Pancreas (tissue), 10 donors: ENCODE measurements around the gene ACTN3. TPM values are rescaled to one million over a fixed set of nuclear protein-coding genes. Genes with fewer than 3 reads are reported as not detected.

Experiments
- ATAC-seq, 4 donors: fragments of 200-7000 bp; cut with Tn5 transposase; one replicate each; pipeline versions ENCODE4 v1.8.0 to v1.9.1; 2020; ENCODE audit warnings: mild to moderate bottlenecking in 4 of 4, moderate library complexity in 4 of 4
- DNase-seq, 6 donors: peaks; one replicate each; pipeline ENCODE4 v3.0.0-alpha.2; 2020
- FAIRE-seq: peaks from 2 replicates; lab custom pipeline; 2012; peaks lifted over from hg19 to GRCh38; lab: Jason Lieb, UNC
- H3K27ac ChIP-seq, 4 donors: fragments of 200-600 bp; sonication (generic); 1 replicate in 3 of 4; 2 replicates in 1 of 4; pipeline versions ENCODE4 v1.5.0 to v1.8.0; 2020
- H3K27me3 ChIP-seq, 4 donors: fragments of 200-600 bp; one replicate each; pipeline ENCODE4 v1.8.0; 2021
- H3K36me3 ChIP-seq, 3 donors: fragments of 200-600 bp; sonication (generic) in 1 of 3; one replicate each; pipeline versions ENCODE4 v1.5.0 to v1.8.0; 2020 to 2021
- H3K4me1 ChIP-seq, 3 donors: fragments of 200-600 bp; one replicate each; pipeline ENCODE4 v1.8.0; 2021
- H3K4me3 ChIP-seq, 4 donors: fragments of 200-600 bp; sonication (generic) in 2 of 4; one replicate each; pipeline versions ENCODE4 v1.5.0 to v1.8.0; 2020 to 2021
- H3K9me3 ChIP-seq, 4 donors: fragments of 200-600 bp; one replicate each; pipeline ENCODE4 v1.8.0; 2021
- WGBS, 2 donors: extraction: QIAGEN DNeasy Blood & Tissue Kit; methylation state at CpG; one replicate each; pipeline ENCODE4 v1.1.7; 2013; 5-methylcytosine and 5-hydroxymethylcytosine counted together
- intact Hi-C, 3 donors: fragments of 100-400 bp; cut with DNase I; formaldehyde crosslinking; loops; one replicate each; pipeline versions ENCODE4 v1.11.1 to v1.14.2; 2022
- polyA plus RNA-seq, 2 donors: library from polyadenylated mRNA; stranded (reverse); fragments of 200-250 nt; gene quantifications; one replicate each; pipeline ENCODE4 v1.2.3, GENCODE V29; 2013
- total RNA-seq, 6 donors: library from RNA; stranded (reverse); fragmentation: NEBNext Ultra II Directional in 4 of 6; extraction: Animal tissue kit (Norgen Biotek cat#: 25700) in 4 of 6; gene quantifications; one replicate each; pipeline versions ENCODE4 v1.2.1 to v1.2.4, GENCODE V29; 2021 to 2023
- TF ChIP-seq, protein P1 (sequence below), 4 donors: fragments of 200-600 bp; sonication (generic) in 3 of 4; IDR thresholded peaks; one replicate each; pipeline versions ENCODE4 v1.5.0 to v1.8.0; 2021; ENCODE audit warnings: antibody characterized with exemption in 4 of 4
- donor health status: healthy with polysubstance abuse.
- donor health status: DM: no; HTN: no; CAD: no; lungs with moderate emphysema.
- donor health status: DM: no; HTN: no; CAD: no.
- donor health status: control.
- donor health status: control.
- donor health status: Bipolar disorder and iron deficiency.
- donor health status: DM: yes; HTN: yes; CAD: no.
- donor health status: DM: no; HTN: no; CAD: no.
- donor health status: DM: no; HTN: no; CAD: no.
- donor health status: DM: yes; HTN: yes; CAD: no.

Gene ACTN3
- total and polyA plus RNA-seq, 8 donors: 0.05 to 0.15 TPM; not detected in 6

DNA sequence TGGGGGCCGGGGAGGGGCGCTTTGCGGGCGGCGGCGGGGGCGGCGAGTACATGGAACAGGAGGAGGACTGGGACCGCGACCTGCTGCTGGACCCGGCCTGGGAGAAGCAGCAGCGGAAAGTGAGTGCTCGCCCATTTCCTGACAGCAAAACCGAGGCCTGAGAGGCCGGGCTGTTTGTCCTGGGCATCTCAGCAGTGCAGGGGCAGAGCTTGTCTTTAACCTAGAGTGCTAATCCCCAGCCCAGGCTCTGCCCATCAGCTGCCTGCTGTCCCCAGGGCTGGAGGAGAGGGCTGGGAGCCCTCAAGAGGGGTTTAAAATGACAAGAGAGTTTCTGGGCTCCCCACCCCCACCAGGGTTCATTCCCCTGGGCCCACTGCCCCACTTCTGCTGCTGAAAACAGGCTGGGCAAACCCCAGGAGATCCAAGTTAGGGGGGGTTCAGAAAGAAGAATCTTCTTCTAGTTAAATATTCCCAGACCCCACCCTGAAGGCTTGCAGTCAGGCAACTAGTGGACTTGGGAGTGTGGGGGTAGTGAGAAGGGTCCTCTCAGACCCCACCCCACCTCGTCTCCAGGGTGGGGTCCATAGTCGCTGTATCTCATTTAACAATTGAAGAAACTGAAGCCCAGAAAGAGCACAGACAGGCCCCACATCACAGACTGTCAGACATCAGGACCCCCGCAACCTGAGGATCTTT, 411 bp downstream of the ACTN3 start:
- no peak for FAIRE-seq

GRCh38 chr11:66547662-66548009, 933 bp downstream of the ACTN3 start:
- ATAC-seq (no peak), DNase-seq (peak in 1 of 6 donors; percentile 35), FAIRE-seq (no peak)
- Histone ChIP-seq H3K4me1 (peaks cover 0 to 15% (median 0%) of the 10 kb centered on the region in 3 donors), H3K9me3 (no peaks in the 10 kb centered on the region), H3K36me3 (no peaks in the 10 kb centered on the region), H3K27ac (no peak overlapping the region), H3K27me3 (no peaks in the 10 kb centered on the region), H3K4me3 (no peak overlapping the region)
- WGBS, 2 donors: 51% methylated on average over 5 of the region's 5 CpGs
- TF ChIP-seq, protein P1, sequence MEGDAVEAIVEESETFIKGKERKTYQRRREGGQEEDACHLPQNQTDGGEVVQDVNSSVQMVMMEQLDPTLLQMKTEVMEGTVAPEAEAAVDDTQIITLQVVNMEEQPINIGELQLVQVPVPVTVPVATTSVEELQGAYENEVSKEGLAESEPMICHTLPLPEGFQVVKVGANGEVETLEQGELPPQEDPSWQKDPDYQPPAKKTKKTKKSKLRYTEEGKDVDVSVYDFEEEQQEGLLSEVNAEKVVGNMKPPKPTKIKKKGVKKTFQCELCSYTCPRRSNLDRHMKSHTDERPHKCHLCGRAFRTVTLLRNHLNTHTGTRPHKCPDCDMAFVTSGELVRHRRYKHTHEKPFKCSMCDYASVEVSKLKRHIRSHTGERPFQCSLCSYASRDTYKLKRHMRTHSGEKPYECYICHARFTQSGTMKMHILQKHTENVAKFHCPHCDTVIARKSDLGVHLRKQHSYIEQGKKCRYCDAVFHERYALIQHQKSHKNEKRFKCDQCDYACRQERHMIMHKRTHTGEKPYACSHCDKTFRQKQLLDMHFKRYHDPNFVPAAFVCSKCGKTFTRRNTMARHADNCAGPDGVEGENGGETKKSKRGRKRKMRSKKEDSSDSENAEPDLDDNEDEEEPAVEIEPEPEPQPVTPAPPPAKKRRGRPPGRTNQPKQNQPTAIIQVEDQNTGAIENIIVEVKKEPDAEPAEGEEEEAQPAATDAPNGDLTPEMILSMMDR (IDR thresholded peaks at IDR 0.05): no peak
- intact Hi-C loops: no loop called here

More for the DNA sequence above, 411 bp downstream of the ACTN3 start:
- ATAC-seq (no peak), DNase-seq (no peak)
- no peaks in the 10 kb centered on the region for H3K36me3 ChIP-seq
- WGBS, 2 donors: 51 to 56% methylated on average over 18 of the region's 18 CpGs
- TF ChIP-seq, protein P1 (IDR thresholded peaks at IDR 0.05): no peak
- H3K4me1 ChIP-seq: peaks cover 0 to 15% (median 0%) of the 10 kb centered on the region in 3 donors
- H3K27ac ChIP-seq: no peak overlapping the region
- no peaks in the 10 kb centered on the region for H3K9me3 ChIP-seq
- H3K4me3 ChIP-seq: peak overlapping the region in 1 of 4 donors; percentile 88
- no peaks in the 10 kb centered on the region for H3K27me3 ChIP-seq
- intact Hi-C loops: no loop called here

- TF ChIP-seq, protein P1 (IDR thresholded peaks at IDR 0.05): no peak
- H3K4me1 ChIP-seq: peaks cover 0 to 15% (median 0%) of the 10 kb centered on the region in 3 donors
Observed at GRCh38 chr11:66548041-66548440, 1.3 kb downstream of the ACTN3 start.

GRCh38 chr11:66548774-66549630, 2.3 kb downstream of the ACTN3 start:
- ATAC-seq (no peak), FAIRE-seq (no peak), DNase-seq (peak in 1 of 6 donors; percentile 17)
- Histone ChIP-seq H3K4me1 (peaks cover 0 to 13% (median 0%) of the 10 kb centered on the region in 3 donors), H3K9me3 (no peaks in the 10 kb centered on the region), H3K27ac (no peak overlapping the region), H3K27me3 (no peaks in the 10 kb centered on the region), H3K4me3 (no peak overlapping the region), H3K36me3 (no peaks in the 10 kb centered on the region)
- TF ChIP-seq, protein P1 (IDR thresholded peaks at IDR 0.05): no peak
- WGBS, 2 donors: 53 to 54% methylated on average over 16 of the region's 16 CpGs
- intact Hi-C loops: no loop called here

More at GRCh38 chr11:66548041-66548440, 1.3 kb downstream of the ACTN3 start:
- Histone ChIP-seq H3K27me3 (no peaks in the 10 kb centered on the region), H3K36me3 (no peaks in the 10 kb centered on the region), H3K9me3 (no peaks in the 10 kb centered on the region), H3K4me3 (no peak overlapping the region), H3K27ac (no peak overlapping the region)
- intact Hi-C loops: no loop called here
- ATAC-seq (no peak), DNase-seq (peak in 1 of 6 donors; percentile 56), FAIRE-seq (no peak)
- 38% methylated on average over 10 to 11 of the region's 11 CpGs for WGBS, 2 donors
